HFF-Myc (cell line): Measurements from ENCODE around the gene HEXIM2.
A peak's percentile ranks its signal among the peaks of the same experiment; 100 is the strongest.
"Not testable (repeated sequence)": the region's sequence is repeated elsewhere in the genome, so short reads cannot be mapped to it uniquely, and the experiment has no call there.

Source experiments
- DNase-seq: peaks from one replicate; pipeline ENCODE4 v3.0.0-alpha.2; 2011; ENCODE audit warnings: low read depth; ENCODE audit errors: extremely low read depth
- H3K4me3 ChIP-seq: replicated peaks from 2 replicates; pipeline ENCODE4 v1.5.1; 2011; ENCODE audit warnings: low read depth, mild to moderate bottlenecking, control low read depth, low read length
- TF ChIP-seq, protein P1 (sequence below): IDR thresholded peaks from 2 replicates; pipeline ENCODE4 v1.5.1; 2012; ENCODE audit warnings: mild to moderate bottlenecking, low read depth, low read length, control low read depth; ENCODE audit errors: missing control alignments

HEXIM2 gene

DNA sequence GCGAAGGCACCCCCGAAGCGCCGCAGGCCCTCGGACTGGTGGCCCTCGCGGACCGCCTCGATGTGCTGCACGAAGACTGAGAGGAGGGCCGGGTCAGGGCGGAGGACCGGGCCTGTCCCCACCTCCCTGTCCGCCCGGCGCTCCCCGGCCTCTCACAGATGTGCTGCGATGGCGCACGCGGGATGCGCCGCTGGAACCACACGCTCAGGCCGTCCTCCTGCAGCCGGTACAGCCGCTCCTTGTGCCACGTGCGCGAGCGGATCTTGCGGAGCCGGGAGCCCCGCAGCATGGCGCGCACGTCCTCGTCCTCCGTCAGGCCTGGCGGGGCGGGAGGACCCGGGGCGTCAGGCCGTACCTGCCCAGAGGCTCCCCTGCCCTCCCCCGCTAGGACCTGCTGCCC lies 40.6 kb upstream of the HEXIM2 start:
- H3K4me3 ChIP-seq: no peak overlapping the region
- DNase-seq: no peak
- TF ChIP-seq, protein P1, sequence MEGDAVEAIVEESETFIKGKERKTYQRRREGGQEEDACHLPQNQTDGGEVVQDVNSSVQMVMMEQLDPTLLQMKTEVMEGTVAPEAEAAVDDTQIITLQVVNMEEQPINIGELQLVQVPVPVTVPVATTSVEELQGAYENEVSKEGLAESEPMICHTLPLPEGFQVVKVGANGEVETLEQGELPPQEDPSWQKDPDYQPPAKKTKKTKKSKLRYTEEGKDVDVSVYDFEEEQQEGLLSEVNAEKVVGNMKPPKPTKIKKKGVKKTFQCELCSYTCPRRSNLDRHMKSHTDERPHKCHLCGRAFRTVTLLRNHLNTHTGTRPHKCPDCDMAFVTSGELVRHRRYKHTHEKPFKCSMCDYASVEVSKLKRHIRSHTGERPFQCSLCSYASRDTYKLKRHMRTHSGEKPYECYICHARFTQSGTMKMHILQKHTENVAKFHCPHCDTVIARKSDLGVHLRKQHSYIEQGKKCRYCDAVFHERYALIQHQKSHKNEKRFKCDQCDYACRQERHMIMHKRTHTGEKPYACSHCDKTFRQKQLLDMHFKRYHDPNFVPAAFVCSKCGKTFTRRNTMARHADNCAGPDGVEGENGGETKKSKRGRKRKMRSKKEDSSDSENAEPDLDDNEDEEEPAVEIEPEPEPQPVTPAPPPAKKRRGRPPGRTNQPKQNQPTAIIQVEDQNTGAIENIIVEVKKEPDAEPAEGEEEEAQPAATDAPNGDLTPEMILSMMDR: no peak

- no peak overlapping the region for H3K4me3 ChIP-seq
- TF ChIP-seq, protein P1: no peak
- no peak for DNase-seq
These were observed 38.5 kb upstream of the HEXIM2 start for GRCh38 chr17:45123076-45123770.

- H3K4me3 ChIP-seq: no peak overlapping the region
- TF ChIP-seq, protein P1: no peak
- DNase-seq: peak; percentile 88
These were observed 37.5 kb upstream of the HEXIM2 start for GRCh38 chr17:45123930-45124796.

DNA sequence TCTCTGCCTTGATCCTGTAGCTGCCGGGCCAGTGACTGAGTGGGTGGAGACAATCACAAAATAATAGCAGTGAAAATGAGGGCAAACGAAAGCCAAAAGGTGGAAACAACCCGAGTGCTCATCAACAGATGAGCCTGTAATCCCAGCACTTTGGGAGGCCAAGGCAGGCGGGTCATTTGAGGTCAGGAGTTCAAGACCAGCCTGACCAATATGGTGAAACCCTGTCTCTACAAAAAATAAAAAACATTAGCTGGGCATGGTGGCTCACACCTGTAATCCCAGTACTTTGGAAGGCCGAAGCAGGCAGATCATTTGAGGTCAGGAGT lies 36.9 kb upstream of the HEXIM2 start:
- H3K4me3 ChIP-seq, DNase-seq: not testable (repeated sequence)

- H3K4me3 ChIP-seq: no peak overlapping the region
- DNase-seq: no peak
- TF ChIP-seq, protein P1: no peak
These were observed 36.2 kb upstream of the HEXIM2 start for GRCh38 chr17:45125509-45125908.

- TF ChIP-seq, protein P1: no peak
- no peak for DNase-seq
- H3K4me3 ChIP-seq: no peak overlapping the region
These were observed 34.5 kb upstream of the HEXIM2 start for GRCh38 chr17:45127207-45127547.

DNA sequence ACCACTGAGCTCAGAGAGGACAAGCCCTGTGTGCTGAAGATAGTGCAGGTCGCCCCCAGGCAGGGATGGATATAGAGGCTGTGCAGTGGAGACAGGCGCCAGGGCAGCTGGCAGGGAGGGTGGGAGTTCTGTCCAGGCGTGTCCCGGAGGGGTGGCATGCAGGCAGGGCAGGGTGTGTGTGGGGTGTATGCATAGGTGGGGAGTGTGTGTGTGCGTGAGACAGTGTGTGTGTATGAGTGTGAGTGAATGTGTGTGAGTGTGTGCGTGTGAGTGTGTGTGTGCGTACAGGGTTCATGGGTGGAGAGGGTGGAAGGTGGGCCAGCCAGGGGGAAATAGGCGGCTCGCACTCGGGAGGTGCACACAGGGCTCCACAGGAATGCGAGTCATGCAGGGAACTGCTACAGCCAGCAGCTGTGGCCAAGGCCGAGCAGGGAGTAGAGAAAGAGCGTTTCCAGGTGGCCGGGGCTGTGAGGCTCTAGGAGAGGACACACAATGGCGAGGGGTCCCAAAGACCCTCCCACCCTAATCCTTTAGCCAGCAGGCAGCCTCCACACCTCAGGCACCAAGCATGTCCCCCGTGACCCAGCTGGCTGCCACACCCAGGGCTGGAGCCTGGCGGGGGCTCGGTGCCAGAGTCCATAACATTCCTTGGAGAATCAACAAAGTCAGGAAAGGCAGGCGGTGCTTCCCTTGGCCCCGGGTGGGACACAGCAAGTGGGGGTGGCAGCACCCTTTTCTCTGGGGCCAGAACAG lies 34.0 kb upstream of the HEXIM2 start:
- DNase-seq: no peak
- H3K4me3 ChIP-seq: no peak overlapping the region
- TF ChIP-seq, protein P1: no peak
